Posterior cingulate gyrus (tissue), 11 donors: Measurements from ENCODE around the gene EPS15.

ENCODE experiments used
- DNase-seq, 10 donors: peaks; one replicate each; pipeline versions ENCODE4 v3.0.0 to v3.0.0-alpha.2; 2020 to 2021; ENCODE audit warnings: mixed read lengths in 3 of 10
- intact Hi-C: fragments of 100-400 bp; cut with DNase I; formaldehyde crosslinking; loops from one replicate; pipeline ENCODE4 v1.15.1; 2023

The EPS15 gene

GRCh38 chr1:51309291-51309690 lies 209.8 kb downstream of the EPS15 start:
- DNase-seq: peak in 1 of 10 donors; percentile 63
- intact Hi-C loops: no loop called here

GRCh38 chr1:51308636-51309035 lies 210.4 kb downstream of the EPS15 start:
- DNase-seq: peak in 1 of 10 donors; percentile 12
- intact Hi-C loops: no loop called here

GRCh38 chr1:51306950-51307349 lies 212.1 kb downstream of the EPS15 start:
- DNase-seq: peak in 1 of 10 donors; percentile 5
- intact Hi-C loops: no loop called here

- peak in 1 of 10 donors; percentile 49 for DNase-seq
- intact Hi-C loops: no loop called here
These were observed 213.7 kb downstream of the EPS15 start for GRCh38 chr1:51305371-51305823.

GRCh38 chr1:51304360-51304759 lies 214.7 kb downstream of the EPS15 start:
- peak in 1 of 10 donors; percentile 49 for DNase-seq
- intact Hi-C loops: no loop called here
